CD4-positive, alpha-beta T cell treated with Interleukin-21 for 1 hour (primary cell): Measurements from ENCODE around the gene FER1L5.

Experiments used
- DNase-seq: peaks from one replicate; pipeline ENCODE4 v3.0.0-alpha.2; 2020

Gene FER1L5

DNA sequence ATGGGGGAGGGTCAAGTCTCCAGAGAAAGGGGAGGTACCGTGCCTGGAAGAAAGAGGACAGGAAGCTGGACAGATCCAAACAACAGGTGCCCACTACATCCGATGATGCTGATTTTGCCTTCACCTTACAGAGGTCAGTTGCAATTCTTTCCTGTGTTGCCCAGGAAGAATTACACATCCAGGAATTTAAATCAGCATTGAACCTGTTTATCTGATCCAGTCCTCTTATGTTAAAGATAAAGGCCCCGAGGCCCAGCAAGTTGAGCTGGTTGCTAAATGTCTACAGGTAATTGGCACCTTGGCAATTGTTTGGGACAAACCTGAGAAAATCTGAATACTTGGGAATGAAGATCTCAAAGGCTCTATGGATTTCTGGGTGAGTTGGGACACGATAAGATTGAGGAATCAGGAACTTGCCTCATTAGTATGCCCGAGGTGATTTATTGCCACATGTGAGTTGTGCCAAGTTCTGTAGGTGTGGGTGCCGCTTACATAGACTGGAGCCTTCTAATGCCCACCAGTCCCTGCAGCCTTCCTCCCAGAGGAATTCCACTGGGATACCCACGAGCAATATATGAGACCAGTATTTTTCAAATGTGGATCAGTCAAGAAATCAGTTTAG, 111.2 kb downstream of the FER1L5 start:
- DNase-seq, result no peak

DNA sequence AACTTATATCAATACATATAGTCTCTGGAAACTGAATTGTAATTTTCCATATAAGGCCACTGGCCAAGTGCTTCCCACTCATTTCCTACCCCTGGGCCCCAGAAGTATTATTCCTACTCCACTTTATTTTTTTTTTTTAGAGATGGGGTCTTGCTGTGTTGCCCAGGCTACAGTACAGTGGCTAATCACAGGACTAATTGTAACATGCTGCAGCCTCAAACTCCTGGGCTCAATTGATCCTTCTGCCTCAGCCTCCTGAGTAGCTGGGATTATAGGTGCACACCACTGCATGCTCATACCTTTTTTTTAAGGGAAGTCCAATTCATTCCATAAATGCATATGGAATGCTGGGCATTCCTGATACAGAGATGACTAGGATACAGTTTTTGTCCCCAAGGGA, 111.8 kb downstream of the FER1L5 start:
- DNase-seq, result no peak
